ENCODE measurements around the gene LRG1. TPM values are rescaled to one million over a fixed set of nuclear protein-coding genes. Genes with fewer than 3 reads are reported as not detected.
A peak's percentile ranks its signal among the peaks of the same experiment; 100 is the strongest.

The LRG1 gene
- total RNA-seq, 1 experiment from 2014 or later = 0.38 TPM

DNA sequence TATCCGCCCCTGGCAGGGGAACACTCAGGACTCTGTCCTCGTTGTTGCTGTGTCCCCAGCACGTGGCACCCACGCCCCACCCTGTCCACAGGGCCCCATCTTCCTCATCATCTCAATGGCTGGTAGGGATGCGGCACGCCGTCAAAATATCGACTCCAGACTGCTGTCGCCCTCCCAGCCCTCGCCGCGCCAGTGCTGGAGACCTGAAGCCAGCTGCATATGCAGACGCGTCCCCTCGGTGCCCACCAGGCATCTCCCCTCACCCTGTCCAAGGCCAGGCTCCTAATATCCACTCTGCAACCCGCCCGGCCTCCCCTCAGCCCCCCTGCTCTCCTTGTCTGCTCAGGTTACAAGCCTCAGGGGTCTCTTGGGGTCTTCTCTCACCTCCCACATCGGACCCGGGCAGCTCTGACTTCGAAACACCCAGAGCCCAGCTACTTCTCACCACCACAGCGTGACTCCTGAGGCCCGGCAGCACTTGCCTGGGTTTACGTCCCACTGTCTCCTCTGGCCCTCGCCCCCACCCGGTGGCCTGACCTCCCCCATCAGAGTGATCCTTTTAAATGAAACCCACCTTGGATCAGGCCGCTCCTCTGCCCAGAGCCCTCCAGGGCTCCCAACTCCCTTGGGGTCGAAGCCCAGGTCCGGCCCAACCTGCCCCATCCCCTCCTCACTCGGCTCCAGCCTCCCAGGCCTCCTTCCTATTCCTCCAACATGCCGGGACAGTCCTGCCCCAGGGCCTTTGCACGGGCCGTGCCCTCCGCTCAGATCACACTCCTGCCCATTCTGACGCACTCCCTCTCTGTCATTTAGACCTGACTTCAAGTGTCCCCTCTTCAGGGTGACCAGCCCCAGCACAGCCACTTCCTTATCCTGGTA, 34.0 kb downstream of the LRG1 start:
- Histone ChIP-seq H3K4me1 (peaks cover 18% of the 10 kb centered on the region), H3K27me3 (no peaks in the 10 kb centered on the region), H3K36me3 (no peaks in the 10 kb centered on the region), H3K9me3 (replicated peaks) (no peaks in the 10 kb centered on the region), H3K4me3 (no peak overlapping the region), H3K27ac (no peak overlapping the region)
- DNase-seq = no peak

DNA sequence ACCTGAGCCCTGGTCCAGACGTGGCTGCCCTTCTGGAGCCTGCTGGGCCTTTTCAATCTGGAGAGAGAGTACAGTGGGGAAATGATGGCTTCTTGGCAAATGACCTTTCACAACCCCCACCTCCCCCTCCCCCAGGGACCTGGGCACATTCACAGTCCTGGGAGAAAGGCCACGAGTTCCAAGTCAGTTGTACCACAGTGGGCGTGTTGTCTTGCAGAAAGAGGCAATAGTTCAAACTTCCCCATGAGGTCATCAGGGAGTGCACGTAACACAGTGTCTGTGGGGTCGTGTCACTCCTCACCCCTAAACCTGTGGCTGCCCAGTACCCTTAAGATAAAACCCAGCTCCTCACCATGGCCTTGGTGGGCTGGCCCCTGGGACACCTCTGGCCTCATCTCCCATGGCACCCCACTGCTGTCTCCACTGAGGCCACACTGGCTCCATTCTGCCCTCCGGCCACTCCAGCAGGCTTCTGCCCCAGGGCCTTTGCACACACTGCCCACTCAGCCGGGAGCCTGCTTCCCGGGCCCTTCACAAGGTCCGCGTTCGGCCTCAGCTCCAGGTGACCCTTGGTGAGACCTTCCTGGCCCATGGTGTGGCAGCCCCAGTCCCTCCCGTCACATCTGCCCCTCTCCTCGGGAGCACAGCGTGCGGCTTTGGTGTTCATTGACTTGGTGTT, 34.8 kb downstream of the LRG1 start:
- Histone ChIP-seq H3K27ac (no peak overlapping the region), H3K4me3 (no peak overlapping the region), H3K27me3 (no peaks in the 10 kb centered on the region), H3K36me3 (no peaks in the 10 kb centered on the region), H3K9me3 (replicated peaks) (no peaks in the 10 kb centered on the region), H3K4me1 (peaks cover 18% of the 10 kb centered on the region)
- DNase-seq = no peak

DNA sequence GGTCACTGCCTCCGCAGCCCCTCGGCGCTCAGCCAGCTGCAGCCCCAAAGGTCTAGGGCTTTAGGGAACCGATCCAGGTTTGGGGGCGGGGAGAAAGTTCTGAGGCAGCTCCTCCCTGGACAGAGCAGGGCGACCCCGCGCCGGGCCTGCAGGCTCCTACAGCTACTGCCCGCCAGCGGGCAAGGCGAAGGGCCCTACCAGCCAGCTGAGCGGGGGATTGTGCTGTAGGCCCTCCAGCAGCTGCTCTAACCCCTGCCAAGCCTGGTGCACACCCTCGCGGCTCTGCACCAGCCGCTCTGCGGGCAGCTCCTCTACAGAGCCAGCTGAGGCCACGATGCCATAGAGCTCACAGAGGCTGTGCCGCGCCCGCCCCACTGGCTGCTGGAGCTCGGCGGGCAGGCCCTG, 35.5 kb downstream of the LRG1 start:
- no peak for DNase-seq
- Histone ChIP-seq H3K27ac (no peak overlapping the region), H3K4me3 (no peak overlapping the region), H3K4me1 (peaks cover 18% of the 10 kb centered on the region), H3K27me3 (no peaks in the 10 kb centered on the region), H3K9me3 (replicated peaks) (no peaks in the 10 kb centered on the region), H3K36me3 (no peaks in the 10 kb centered on the region)

DNA sequence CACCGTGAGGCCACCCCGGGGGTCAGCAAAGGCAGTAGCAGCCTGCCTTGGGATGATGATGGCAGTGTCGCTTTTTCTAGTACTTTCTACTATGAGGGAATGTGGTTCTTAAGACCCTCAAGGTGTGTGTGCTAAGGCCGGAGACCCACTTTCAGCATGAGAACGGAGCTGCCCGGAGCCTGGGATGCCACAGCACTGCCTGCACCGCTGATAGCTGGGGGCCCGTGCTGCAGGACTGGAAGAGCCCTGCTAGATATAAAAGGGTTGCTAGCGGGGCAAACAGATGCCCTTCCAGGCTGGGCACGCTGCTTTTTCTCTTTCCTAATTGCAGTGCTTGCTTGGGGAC, 36.0 kb downstream of the LRG1 start:
- H3K4me3 ChIP-seq = no peak overlapping the region
- H3K27ac ChIP-seq = no peak overlapping the region; the same call in 1 of the 2 replicates
- no peaks in the 10 kb centered on the region for H3K9me3 ChIP-seq (replicated peaks)
- no peaks in the 10 kb centered on the region for H3K27me3 ChIP-seq
- H3K4me1 ChIP-seq = peaks cover 18% of the 10 kb centered on the region
- H3K36me3 ChIP-seq = no peaks in the 10 kb centered on the region
- DNase-seq = no peak

DNA sequence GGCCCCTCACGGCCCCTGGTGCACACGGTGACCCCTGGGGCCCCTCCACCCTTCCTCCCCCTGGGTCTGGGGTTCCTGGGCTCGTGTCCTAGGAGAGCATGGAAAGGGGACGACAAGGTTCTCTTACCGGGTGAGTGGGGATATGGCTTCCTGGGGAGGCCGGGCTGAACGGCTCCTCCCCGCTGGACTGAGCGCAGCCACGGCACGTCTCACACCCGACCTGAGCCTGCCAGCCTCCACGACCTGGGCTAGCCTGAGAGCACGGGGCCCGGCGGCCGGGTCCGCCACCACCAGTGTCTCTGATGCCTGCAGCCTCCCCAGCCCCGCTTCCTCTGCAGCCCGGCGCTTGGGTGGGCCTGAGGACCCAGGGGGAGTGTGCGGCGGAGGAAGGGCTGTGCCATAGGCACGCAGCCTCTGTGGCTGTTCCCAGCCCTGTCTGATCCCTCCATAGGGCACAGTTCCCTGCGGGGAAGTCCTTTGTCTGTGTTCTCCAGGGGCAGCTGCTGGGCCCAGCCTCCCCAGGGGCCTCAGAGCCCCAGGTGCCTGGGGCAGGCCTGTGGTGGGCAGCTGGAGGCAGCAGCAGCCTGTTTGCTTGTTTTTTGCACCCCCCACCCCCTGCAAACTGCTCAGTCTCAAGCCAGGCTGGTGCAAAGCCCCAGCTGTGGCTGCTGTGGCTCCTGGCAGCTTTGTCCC, 36.6 kb downstream of the LRG1 start:
- peak; percentile 84 for DNase-seq
- no peaks in the 10 kb centered on the region for H3K36me3 ChIP-seq
- H3K4me1 ChIP-seq = peaks cover 18% of the 10 kb centered on the region

DNA sequence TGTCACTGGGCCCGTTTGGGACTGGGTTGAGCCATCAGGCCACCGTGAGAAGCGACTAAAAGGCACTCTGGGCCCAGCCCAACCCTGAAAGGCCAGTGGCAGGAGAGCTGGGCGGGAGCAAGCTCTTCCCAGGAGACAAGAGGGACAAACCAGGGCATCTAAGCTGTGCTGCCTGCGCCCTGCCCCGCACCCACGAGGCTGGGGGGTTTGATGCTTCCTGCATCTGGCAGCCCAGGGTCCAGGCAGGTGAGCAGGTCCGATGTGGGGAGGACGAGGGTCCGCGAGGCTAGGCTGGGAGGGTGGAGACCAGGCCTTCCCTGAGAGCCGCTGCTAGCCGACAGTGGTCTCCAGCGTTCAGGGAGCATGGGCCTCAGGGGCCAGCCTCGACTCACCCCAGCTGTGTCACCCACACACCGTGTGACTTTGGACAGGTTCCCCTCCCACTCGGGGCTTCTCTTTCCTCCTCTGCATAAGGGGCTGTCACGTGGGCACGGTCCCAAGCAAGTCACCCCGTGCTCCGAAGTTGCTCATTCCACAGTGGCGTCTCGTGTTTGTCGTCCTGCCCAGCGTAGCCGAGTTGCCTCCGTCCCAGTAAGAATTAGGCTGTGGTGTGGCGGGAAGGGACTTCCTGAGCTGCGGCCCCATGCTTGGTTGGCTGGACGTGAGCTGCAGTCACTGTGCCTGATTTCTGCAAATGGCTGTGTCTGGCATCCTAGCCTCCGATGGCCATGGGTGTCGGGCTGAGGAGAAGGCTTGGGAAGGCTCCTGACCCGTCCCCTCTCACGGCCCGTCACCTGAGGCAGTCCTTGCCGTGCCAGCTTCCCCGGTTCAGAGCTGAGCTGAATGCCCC, 37.3 kb downstream of the LRG1 start:
- no peaks in the 10 kb centered on the region for H3K27me3 ChIP-seq
- no peak for DNase-seq
- no peaks in the 10 kb centered on the region for H3K9me3 ChIP-seq (replicated peaks)
- peak overlapping the region; percentile 63 for H3K27ac ChIP-seq
- no peak overlapping the region for H3K4me3 ChIP-seq
- peaks cover 18% of the 10 kb centered on the region for H3K4me1 ChIP-seq
- peaks cover under 1% of the 10 kb centered on the region; the same call in 1 of the 2 replicates for H3K36me3 ChIP-seq

More for the DNA sequence above, 36.6 kb downstream of the LRG1 start:
- peak overlapping the region; percentile 63 for H3K27ac ChIP-seq
- no peaks in the 10 kb centered on the region for H3K27me3 ChIP-seq
- H3K9me3 ChIP-seq (replicated peaks) = no peaks in the 10 kb centered on the region
- H3K4me3 ChIP-seq = no peak overlapping the region

DNA sequence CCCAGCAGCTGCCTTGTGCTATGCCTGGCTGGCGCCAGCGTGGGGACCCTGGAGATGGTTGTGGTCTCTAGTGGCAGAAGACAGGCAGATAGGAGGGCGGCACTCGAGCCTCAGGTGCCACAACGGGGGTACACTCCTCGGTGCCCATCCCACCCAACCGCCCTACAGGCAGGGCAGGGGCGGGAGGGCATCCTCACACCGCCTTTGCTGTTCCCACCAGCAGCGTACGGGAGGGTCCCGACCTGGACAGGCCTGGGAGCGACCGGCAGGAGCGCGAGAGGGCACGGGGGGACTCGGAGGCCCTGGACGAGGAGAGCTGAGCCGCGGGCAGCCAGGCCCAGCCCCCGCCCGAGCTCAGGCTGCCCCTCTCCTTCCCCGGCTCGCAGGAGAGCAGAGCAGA, 38.1 kb downstream of the LRG1 start:
- Histone ChIP-seq H3K4me1 (peaks cover 18% of the 10 kb centered on the region), H3K36me3 (peaks cover 3% of the 10 kb centered on the region; the same call in 1 of the 2 replicates), H3K9me3 (replicated peaks) (no peaks in the 10 kb centered on the region), H3K4me3 (no peak overlapping the region), H3K27ac (no peak overlapping the region), H3K27me3 (no peaks in the 10 kb centered on the region)
- DNase-seq = no peak

DNA sequence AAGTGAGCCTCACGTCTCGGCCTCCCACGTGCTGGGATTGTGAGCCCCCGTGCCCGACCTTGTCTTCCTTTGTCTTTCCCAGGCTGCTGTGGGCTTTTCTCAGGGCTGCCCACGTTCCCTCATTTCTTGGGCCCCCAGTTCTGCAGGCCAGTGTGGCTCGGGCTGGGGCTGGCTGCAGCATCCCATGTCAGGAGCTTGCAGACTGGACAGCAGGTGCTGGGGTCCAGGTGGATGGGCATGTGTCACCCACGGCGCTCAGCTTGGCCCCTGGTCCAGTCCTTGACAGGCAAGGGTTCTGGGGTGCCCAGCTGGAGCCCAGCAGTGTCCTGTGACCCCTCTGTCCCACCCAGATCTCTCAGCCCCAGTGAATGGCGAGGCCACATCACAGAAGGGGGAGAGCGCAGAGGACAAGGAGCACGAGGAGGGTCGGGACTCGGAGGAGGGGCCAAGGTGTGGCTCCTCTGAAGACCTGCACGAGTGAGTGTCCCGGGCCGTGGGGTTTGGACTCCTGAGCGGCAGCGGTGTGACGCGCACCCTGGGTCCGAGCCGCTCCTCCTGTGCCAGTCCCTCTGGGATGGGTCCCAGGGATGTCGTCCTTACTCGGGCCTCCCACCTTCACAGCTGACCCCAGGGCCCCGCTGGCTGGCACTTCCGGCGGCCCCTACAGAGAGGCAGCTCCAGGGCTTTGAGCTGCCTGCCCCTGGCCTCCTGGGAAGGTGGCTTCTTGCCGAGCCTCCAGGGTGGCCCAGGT, 38.8 kb downstream of the LRG1 start:
- no peak overlapping the region for H3K4me3 ChIP-seq
- H3K4me1 ChIP-seq = peaks cover 18% of the 10 kb centered on the region
- H3K27ac ChIP-seq = no peak overlapping the region
- no peaks in the 10 kb centered on the region for H3K27me3 ChIP-seq
- no peak for DNase-seq
- H3K36me3 ChIP-seq = peaks cover 3% of the 10 kb centered on the region; the same call in 1 of the 2 replicates
- H3K9me3 ChIP-seq (replicated peaks) = no peaks in the 10 kb centered on the region

DNA sequence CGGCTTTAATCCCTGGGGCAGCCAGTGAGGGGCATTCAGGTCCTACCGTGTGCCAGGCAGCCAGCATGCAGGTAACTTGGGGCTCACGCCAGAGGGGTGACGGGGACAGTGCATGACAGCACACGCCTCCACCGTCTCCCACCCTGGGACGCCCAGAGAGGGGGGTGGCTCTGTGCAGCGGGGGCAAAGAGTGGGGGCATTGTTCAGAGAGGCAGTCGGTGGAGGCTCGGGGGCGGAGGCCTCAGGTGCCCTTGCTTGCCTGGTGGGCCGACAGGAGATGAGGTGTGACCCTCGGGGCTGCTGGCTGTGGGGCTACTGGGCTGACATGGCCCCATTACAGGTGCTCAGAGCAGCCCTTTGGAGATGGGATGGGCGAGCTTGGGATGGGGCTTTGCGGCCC, 40.0 kb downstream of the LRG1 start:
- no peak overlapping the region for H3K27ac ChIP-seq
- peaks cover 3% of the 10 kb centered on the region; the same call in 1 of the 2 replicates for H3K36me3 ChIP-seq
- no peak for DNase-seq
- peaks cover 18% of the 10 kb centered on the region for H3K4me1 ChIP-seq
- H3K4me3 ChIP-seq = no peak overlapping the region
- no peaks in the 10 kb centered on the region for H3K27me3 ChIP-seq
- no peaks in the 10 kb centered on the region for H3K9me3 ChIP-seq (replicated peaks)

DNA sequence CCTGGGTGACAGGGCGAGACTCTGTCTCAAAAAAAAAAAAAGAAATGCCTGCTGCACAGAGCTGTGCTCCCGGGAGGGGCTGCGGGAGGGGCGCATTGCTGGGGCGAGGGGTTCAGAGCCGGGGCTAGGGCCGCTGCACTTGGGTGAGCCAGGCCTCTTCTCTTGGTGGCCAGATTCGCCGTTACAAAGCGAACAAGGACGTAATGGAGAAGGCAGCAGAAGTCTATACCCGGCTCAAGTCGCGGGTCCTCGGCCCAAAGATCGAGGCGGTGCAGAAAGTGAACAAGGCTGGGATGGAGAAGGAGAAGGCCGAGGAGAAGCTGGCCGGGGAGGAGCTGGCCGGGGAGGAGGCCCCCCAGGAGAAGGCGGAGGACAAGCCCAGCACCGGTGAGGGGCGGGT, 40.5 kb downstream of the LRG1 start:
- H3K9me3 ChIP-seq (replicated peaks) = no peaks in the 10 kb centered on the region
- no peaks in the 10 kb centered on the region for H3K27me3 ChIP-seq
- no peak overlapping the region for H3K27ac ChIP-seq
- H3K4me3 ChIP-seq = no peak overlapping the region
- peaks cover 18% of the 10 kb centered on the region for H3K4me1 ChIP-seq
- H3K36me3 ChIP-seq = peaks cover 3% of the 10 kb centered on the region; the same call in 1 of the 2 replicates
- DNase-seq = no peak

DNA sequence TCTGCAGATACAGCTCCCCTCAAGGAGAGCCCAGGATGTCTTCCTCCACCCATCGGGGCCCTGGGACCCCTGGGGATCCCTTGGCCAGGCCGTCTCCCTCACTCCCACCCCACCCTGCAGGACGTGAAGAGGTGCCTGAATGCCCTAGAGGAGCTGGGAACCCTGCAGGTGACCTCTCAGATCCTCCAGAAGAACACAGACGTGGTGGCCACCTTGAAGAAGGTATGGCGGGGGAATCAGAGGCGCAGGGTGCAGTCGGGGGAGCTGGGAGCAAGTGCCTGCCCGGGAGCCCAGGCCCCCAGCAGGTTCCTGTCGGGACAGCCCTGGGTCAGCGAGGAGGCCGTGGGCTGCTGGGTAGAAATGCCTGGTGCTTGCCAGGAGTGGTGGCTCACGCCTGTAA, 41.1 kb downstream of the LRG1 start:
- no peak for DNase-seq
- H3K4me1 ChIP-seq = peaks cover 12% of the 10 kb centered on the region
- H3K27me3 ChIP-seq = no peaks in the 10 kb centered on the region
- H3K9me3 ChIP-seq (replicated peaks) = no peaks in the 10 kb centered on the region
- H3K4me3 ChIP-seq = no peak overlapping the region
- peaks cover 3% of the 10 kb centered on the region; the same call in 1 of the 2 replicates for H3K36me3 ChIP-seq
- no peak overlapping the region for H3K27ac ChIP-seq

DNA sequence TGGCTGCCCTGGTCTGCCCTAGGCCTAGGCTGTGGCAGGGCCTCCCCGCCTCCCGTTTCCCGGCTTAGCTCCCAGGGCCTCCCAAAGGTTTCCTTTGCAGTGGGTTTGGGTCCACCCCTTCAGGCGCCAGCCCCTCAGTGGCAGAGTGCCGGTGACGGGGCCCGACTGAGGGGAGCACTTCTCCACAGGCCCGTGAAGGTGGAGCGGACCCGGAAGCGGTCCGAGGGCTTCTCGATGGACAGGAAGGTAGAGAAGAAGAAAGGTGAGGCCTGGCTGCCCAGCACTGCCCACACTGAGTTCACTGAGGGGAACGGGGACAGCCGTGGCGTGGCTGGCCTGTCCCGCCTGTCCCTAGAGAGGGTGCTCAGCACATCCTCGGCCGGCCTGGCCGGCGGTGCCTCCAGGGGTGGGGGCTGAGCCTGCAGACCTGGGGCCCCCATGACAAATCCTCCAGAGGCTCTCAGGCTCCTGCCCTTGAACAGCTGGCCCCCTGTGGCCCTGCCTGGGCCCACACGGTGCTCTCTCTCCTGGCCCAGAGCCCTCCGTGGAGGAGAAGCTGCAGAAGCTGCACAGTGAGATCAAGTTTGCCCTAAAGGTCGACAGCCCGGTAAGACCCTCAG, 42.0 kb downstream of the LRG1 start:
- H3K9me3 ChIP-seq (replicated peaks) = no peaks in the 10 kb centered on the region; the same call in 1 of the 2 replicates
- DNase-seq = no peak
- H3K36me3 ChIP-seq = peaks cover 8% of the 10 kb centered on the region
- no peaks in the 10 kb centered on the region for H3K27me3 ChIP-seq
- H3K4me3 ChIP-seq = no peak overlapping the region
- H3K4me1 ChIP-seq = peaks cover 6% of the 10 kb centered on the region
- H3K27ac ChIP-seq = no peak overlapping the region

DNA sequence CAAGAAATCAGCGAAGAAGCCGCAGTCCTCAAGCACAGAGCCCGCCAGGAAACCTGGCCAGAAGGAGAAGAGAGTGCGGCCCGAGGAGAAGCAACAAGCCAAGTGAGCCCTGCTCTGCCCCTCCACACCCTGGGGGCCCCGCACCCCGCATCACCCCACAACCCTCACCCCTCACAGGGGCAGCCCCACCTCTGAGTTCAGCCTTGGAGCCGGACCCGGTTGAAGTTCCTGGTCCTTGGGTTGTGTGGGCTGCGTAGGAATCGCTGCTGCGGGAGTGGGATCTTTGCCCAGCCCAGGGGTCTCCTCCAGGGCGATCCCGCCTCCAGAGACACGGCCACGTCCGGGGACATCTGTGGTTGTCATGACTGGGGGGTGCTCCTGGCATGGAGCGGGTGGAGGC, 43.5 kb downstream of the LRG1 start:
- Histone ChIP-seq H3K4me3 (no peak overlapping the region), H3K9me3 (replicated peaks) (peaks cover 3% of the 10 kb centered on the region; the same call in 1 of the 2 replicates), H3K4me1 (no peaks in the 10 kb centered on the region), H3K36me3 (peaks cover 23% of the 10 kb centered on the region), H3K27ac (no peak overlapping the region), H3K27me3 (no peaks in the 10 kb centered on the region)
- DNase-seq = no peak
